ENCODE measurements around the gene AIFM2.

AIFM2 gene

DNA sequence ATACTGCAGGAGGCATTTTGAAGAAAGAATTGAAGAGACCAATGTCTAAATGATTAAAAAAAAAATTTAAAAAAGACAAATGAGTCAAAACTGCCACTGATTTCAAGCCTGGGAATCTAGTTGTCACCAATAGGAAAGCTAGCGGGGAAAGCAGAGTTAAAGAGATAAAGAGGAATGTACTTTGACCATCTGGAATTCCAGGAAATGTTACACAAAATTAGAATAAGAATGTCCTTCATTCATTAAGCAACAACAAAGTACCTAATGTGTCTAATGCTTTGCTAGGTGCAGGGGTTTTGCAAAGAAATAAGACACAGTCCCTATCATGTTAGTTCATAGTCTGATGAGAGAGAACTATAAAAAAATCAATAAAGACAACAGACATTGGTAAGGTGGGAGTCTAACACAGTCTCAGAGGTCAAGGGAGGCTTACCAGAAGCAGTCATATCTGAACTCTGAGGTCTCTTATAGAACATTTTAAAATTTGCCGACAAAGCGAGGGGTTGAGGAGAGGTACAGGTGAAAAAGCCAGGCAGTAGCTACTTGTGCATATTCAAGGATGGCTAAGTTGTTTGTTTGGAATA is 22.7 kb upstream of the AIFM2 start:
- TF ChIP-seq POLR2AphosphoS5 (IDR thresholded peaks at IDR 0.05; ENCODE audit: low read depth, low read length) (no peak), SIN3A (IDR thresholded peaks at IDR 0.05; ENCODE audit: borderline replicate concordance, insufficient read depth, low read length) (no peak), TAF1 (IDR thresholded peaks at IDR 0.05; ENCODE audit: borderline replicate concordance, insufficient read depth, low read length) (no peak), FOXP2 (optimal IDR thresholded peaks at IDR 0.05; ENCODE audit: borderline replicate concordance, extremely low read depth, extremely low read length, insufficient read depth) (no peak)
- TF ChIP-seq, protein P1, sequence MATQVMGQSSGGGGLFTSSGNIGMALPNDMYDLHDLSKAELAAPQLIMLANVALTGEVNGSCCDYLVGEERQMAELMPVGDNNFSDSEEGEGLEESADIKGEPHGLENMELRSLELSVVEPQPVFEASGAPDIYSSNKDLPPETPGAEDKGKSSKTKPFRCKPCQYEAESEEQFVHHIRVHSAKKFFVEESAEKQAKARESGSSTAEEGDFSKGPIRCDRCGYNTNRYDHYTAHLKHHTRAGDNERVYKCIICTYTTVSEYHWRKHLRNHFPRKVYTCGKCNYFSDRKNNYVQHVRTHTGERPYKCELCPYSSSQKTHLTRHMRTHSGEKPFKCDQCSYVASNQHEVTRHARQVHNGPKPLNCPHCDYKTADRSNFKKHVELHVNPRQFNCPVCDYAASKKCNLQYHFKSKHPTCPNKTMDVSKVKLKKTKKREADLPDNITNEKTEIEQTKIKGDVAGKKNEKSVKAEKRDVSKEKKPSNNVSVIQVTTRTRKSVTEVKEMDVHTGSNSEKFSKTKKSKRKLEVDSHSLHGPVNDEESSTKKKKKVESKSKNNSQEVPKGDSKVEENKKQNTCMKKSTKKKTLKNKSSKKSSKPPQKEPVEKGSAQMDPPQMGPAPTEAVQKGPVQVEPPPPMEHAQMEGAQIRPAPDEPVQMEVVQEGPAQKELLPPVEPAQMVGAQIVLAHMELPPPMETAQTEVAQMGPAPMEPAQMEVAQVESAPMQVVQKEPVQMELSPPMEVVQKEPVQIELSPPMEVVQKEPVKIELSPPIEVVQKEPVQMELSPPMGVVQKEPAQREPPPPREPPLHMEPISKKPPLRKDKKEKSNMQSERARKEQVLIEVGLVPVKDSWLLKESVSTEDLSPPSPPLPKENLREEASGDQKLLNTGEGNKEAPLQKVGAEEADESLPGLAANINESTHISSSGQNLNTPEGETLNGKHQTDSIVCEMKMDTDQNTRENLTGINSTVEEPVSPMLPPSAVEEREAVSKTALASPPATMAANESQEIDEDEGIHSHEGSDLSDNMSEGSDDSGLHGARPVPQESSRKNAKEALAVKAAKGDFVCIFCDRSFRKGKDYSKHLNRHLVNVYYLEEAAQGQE (IDR thresholded peaks at IDR 0.05; ENCODE audit: insufficient read depth in 1 of 2, low read depth in 2 of 2, low read length in 2 of 2): no peak

GRCh38 chr10:70148516-70148915 is 15.9 kb upstream of the AIFM2 start:
- TF ChIP-seq TAF1 (IDR thresholded peaks at IDR 0.05; ENCODE audit: borderline replicate concordance, insufficient read depth, low read length): no peak
- TF ChIP-seq, protein P1 (IDR thresholded peaks at IDR 0.05; ENCODE audit: insufficient read depth in 1 of 2, low read depth in 2 of 2, low read length in 2 of 2): no peak
- TF ChIP-seq SIN3A (IDR thresholded peaks at IDR 0.05; ENCODE audit: borderline replicate concordance, insufficient read depth, low read length): no peak
- no peak for TF ChIP-seq FOXP2 (optimal IDR thresholded peaks at IDR 0.05; ENCODE audit: borderline replicate concordance, extremely low read depth, extremely low read length, insufficient read depth)
- TF ChIP-seq POLR2AphosphoS5 (IDR thresholded peaks at IDR 0.05; ENCODE audit: low read depth, low read length): no peak

- TF ChIP-seq POLR2AphosphoS5 (IDR thresholded peaks at IDR 0.05; ENCODE audit: low read depth, low read length): no peak
- no peak for TF ChIP-seq SIN3A (IDR thresholded peaks at IDR 0.05; ENCODE audit: borderline replicate concordance, insufficient read depth, low read length)
- no peak for TF ChIP-seq FOXP2 (optimal IDR thresholded peaks at IDR 0.05; ENCODE audit: borderline replicate concordance, extremely low read depth, extremely low read length, insufficient read depth)
- no peak for TF ChIP-seq TAF1 (IDR thresholded peaks at IDR 0.05; ENCODE audit: borderline replicate concordance, insufficient read depth, low read length)
- TF ChIP-seq, protein P1 (IDR thresholded peaks at IDR 0.05; ENCODE audit: insufficient read depth in 1 of 2, low read depth in 2 of 2, low read length in 2 of 2): no peak
Measured at GRCh38 chr10:70147259-70147625, 14.6 kb upstream of the AIFM2 start.

DNA sequence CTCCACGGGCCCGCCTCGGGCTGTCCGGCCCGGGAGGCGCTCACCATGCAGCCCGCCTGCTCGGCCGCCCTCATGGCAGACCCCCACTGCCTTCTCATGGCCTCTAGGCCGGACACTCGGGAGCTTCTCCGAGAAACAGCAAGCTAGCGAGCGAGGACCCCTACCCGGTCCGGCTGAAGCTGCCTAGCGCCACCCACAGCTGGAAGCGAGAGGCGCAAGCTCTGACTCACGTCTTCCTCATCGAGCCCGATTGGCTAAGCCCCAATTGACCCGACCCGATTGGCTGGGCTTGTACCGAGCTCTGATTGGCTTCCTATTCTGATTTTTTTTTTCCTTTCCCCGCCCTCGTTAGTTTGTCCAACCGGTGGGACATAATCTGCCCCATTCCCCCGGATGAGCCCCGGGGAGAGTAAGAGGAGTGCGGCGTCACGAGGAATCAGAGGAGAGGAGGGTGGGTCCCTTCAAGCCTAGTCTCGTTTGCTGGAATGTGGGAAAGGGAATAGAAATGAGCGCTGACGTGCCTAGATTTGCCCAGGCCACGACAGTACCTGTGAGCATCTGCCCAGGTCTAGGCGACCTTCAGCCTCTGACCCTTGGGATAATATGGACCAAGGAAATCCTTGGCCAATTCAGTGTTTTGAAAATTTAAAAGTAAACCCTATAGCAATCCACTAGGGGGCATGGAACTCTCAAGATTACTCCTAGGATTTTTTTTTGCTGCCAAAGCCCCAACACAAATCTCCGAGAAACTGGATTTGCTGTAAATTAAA is 14.0 kb upstream of the AIFM2 start, which contains the start of gene TYSND1:
TSS of gene TYSND1 (minus strand) at position 212 of the 770 bp plus-strand sequence. CDS start at position 98, 114 bp downstream.
- TF ChIP-seq FOXP2 (optimal IDR thresholded peaks at IDR 0.05; ENCODE audit: borderline replicate concordance, extremely low read depth, extremely low read length, insufficient read depth) (peak; percentile 50), TAF1 (IDR thresholded peaks at IDR 0.05; ENCODE audit: borderline replicate concordance, insufficient read depth, low read length) (peak; percentile 85; the same call in 1 of the 2 replicates), SIN3A (IDR thresholded peaks at IDR 0.05; ENCODE audit: borderline replicate concordance, insufficient read depth, low read length) (no peak), POLR2AphosphoS5 (IDR thresholded peaks at IDR 0.05; ENCODE audit: low read depth, low read length) (peak; percentile 87)
- TF ChIP-seq, protein P1 (IDR thresholded peaks at IDR 0.05; ENCODE audit: insufficient read depth in 1 of 2, low read depth in 2 of 2, low read length in 2 of 2): no peak

Data from PFSK-1 (cell line).